ENCODE data around the gene FAM120B. TPM values are rescaled to one million over a fixed set of nuclear protein-coding genes. Genes with fewer than 3 reads are reported as not detected.

Gene FAM120B
- total RNA-seq, 1 experiment from 2014 or later = 25.2 TPM

DNA sequence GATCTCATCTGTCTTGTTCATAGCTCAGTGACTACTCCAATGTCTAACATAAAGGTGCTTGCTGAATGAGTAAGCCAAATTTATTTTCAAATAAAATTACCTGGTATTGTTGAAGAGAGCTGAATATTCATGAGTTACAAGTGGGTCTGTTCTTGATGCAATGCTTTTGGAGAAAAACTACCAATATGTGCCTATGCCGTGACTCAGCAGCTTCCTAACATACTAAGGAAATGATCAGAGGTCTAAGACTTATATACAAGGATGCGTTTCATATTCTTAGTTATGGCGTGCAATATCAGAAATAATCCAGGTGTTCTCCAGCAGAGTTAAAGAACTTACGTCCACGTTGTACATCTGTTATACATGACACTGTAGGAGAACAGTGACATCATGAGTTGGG lies 5.1 kb downstream of the FAM120B start:
- Histone ChIP-seq H3K4me3 (replicated peaks in 1 of 2; ENCODE audit: low read depth in 1 of 2, low read length in 2 of 2) (no peak overlapping the region), H2AFZ (ENCODE audit: low read depth, low read length, poor library complexity, severe bottlenecking) (no peak overlapping the region), H3K9me2 (ENCODE audit: insufficient read depth) (no peaks in the 10 kb centered on the region), H3K4me1 (ENCODE audit: control insufficient read depth in 1 of 2, insufficient read depth in 2 of 2, low read length in 2 of 2) (peaks cover 6 to 12% of the 10 kb centered on the region in 2 experiments; a peak in 3 of 4 replicates), H3K27me3 (ENCODE audit: insufficient read depth, low read length) (no peaks in the 10 kb centered on the region), H3K27ac (ENCODE audit: low read depth, low read length) (no peak overlapping the region), H3K79me2 (ENCODE audit: insufficient read depth, low read length) (peaks cover 98% of the 10 kb centered on the region), H3K9me3 (ENCODE audit: control insufficient read depth in 1 of 2, insufficient read depth in 1 of 2, low read depth in 1 of 2, low read length in 2 of 2) (no peaks in the 10 kb centered on the region), H3K36me3 (ENCODE audit: control insufficient read depth in 1 of 2, insufficient read depth in 2 of 2, low read length in 2 of 2) (no peaks in the 10 kb centered on the region), H3K9ac (ENCODE audit: low read length) (no peak overlapping the region), H3K4me2 (ENCODE audit: low read length) (no peak overlapping the region), H4K20me1 (ENCODE audit: insufficient read depth) (no peaks in the 10 kb centered on the region; the same call in 1 of the 2 replicates)
- BruUV-seq (replicated peaks) = no TSS peak
- CTCF ChIA-PET = no interaction called here
- POLR2A ChIA-PET = no interaction called here
- no peak for DNase-seq (ENCODE audit: low read depth, low spot score)
- TF ChIP-seq TCF7L2 (IDR thresholded peaks at IDR 0.05; ENCODE audit: borderline replicate concordance, extremely low read depth, insufficient read depth, insufficient read length) (no peak), ELF1 (IDR thresholded peaks at IDR 0.05; ENCODE audit: borderline replicate concordance, low read depth) (no peak), SP1 (IDR thresholded peaks at IDR 0.05; ENCODE audit: low read depth) (no peak), RAD21 (IDR thresholded peaks at IDR 0.05; ENCODE audit: low read depth) (no peak), POLR2A (IDR thresholded peaks at IDR 0.05; ENCODE audit: borderline replicate concordance, extremely low read depth, insufficient read depth, insufficient read length) (no peak), CBX3 (IDR thresholded peaks at IDR 0.05; ENCODE audit: low read depth) (no peak), SIN3A (IDR thresholded peaks at IDR 0.05; ENCODE audit: low read depth) (no peak), SRF (IDR thresholded peaks at IDR 0.05; ENCODE audit: low read depth) (no peak), EGR1 (IDR thresholded peaks at IDR 0.05; ENCODE audit: low read depth) (no peak), EZH2 (IDR thresholded peaks at IDR 0.05) (no peak), ZNF274 (IDR thresholded peaks at IDR 0.05; ENCODE audit: low read depth, low read length) (no peak), JUND (IDR thresholded peaks at IDR 0.05) (no peak), EZH2phosphoT487 (IDR thresholded peaks at IDR 0.05; ENCODE audit: borderline replicate concordance) (no peak), FOSL1 (IDR thresholded peaks at IDR 0.05; ENCODE audit: low read depth) (no peak), ZFX (IDR thresholded peaks at IDR 0.05) (no peak)
- TF ChIP-seq, protein P1, sequence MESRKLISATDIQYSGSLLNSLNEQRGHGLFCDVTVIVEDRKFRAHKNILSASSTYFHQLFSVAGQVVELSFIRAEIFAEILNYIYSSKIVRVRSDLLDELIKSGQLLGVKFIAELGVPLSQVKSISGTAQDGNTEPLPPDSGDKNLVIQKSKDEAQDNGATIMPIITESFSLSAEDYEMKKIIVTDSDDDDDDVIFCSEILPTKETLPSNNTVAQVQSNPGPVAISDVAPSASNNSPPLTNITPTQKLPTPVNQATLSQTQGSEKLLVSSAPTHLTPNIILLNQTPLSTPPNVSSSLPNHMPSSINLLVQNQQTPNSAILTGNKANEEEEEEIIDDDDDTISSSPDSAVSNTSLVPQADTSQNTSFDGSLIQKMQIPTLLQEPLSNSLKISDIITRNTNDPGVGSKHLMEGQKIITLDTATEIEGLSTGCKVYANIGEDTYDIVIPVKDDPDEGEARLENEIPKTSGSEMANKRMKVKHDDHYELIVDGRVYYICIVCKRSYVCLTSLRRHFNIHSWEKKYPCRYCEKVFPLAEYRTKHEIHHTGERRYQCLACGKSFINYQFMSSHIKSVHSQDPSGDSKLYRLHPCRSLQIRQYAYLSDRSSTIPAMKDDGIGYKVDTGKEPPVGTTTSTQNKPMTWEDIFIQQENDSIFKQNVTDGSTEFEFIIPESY (IDR thresholded peaks at IDR 0.05; ENCODE audit: extremely low read depth, insufficient replicate concordance, low read length) = no peak
- TF ChIP-seq, protein P2, sequence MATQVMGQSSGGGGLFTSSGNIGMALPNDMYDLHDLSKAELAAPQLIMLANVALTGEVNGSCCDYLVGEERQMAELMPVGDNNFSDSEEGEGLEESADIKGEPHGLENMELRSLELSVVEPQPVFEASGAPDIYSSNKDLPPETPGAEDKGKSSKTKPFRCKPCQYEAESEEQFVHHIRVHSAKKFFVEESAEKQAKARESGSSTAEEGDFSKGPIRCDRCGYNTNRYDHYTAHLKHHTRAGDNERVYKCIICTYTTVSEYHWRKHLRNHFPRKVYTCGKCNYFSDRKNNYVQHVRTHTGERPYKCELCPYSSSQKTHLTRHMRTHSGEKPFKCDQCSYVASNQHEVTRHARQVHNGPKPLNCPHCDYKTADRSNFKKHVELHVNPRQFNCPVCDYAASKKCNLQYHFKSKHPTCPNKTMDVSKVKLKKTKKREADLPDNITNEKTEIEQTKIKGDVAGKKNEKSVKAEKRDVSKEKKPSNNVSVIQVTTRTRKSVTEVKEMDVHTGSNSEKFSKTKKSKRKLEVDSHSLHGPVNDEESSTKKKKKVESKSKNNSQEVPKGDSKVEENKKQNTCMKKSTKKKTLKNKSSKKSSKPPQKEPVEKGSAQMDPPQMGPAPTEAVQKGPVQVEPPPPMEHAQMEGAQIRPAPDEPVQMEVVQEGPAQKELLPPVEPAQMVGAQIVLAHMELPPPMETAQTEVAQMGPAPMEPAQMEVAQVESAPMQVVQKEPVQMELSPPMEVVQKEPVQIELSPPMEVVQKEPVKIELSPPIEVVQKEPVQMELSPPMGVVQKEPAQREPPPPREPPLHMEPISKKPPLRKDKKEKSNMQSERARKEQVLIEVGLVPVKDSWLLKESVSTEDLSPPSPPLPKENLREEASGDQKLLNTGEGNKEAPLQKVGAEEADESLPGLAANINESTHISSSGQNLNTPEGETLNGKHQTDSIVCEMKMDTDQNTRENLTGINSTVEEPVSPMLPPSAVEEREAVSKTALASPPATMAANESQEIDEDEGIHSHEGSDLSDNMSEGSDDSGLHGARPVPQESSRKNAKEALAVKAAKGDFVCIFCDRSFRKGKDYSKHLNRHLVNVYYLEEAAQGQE (IDR thresholded peaks at IDR 0.05; ENCODE audit: low read depth) = no peak
- TF ChIP-seq, protein P3, sequence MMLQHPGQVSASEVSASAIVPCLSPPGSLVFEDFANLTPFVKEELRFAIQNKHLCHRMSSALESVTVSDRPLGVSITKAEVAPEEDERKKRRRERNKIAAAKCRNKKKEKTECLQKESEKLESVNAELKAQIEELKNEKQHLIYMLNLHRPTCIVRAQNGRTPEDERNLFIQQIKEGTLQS (IDR thresholded peaks at IDR 0.05) = no peak
- intact Hi-C loops (cut with micrococcal nuclease) = no loop called here
- ATAC-seq = no peak
- RAD21 ChIA-PET (ENCODE audit: low non-redundant PET in 1 of 2, low total read pairs in 2 of 2, uncharacterized antibody in 2 of 2, unreplicated experiment in 2 of 2) = no interaction called here

All from HCT116 (cell line).